Activated CD8-positive, alpha-beta T cell treated with anti-CD3 and anti-CD28 coated beads for 36 hours (primary cell): ENCODE measurements around the gene TCF12. TPM values are rescaled to one million over a fixed set of nuclear protein-coding genes. Genes with fewer than 3 reads are reported as not detected.

Experiments
- ATAC-seq: fragments of 200-7000 bp; cut with Tn5 transposase; one replicate; pipeline ENCODE4 v1.10.0; 2021; ENCODE audit warnings: mild to moderate bottlenecking, moderate library complexity
- CTCF ChIA-PET: fragments of 350-600 bp; sonication (Branson Sonifier 250); formaldehyde crosslinking; loops from one replicate; lab custom pipeline; 2021; ENCODE audit warnings: antibody characterized with exemption; lab: Charles Lee
- POLR2A ChIA-PET: fragments of 350-600 bp; sonication (Branson Sonifier 250); formaldehyde crosslinking; loops from one replicate; lab custom pipeline; 2021; ENCODE audit warnings: antibody characterized with exemption; lab: Charles Lee
- DNase-seq: peaks from one replicate; pipeline ENCODE4 v3.0.0-alpha.2; 2020
- H3K27ac Mint-ChIP-seq: one replicate; pipeline ENCODE4 v1.8.0; 2021; ENCODE audit warnings: mild to moderate bottlenecking, mixed read lengths
- H3K27me3 Mint-ChIP-seq: one replicate; pipeline ENCODE4 v1.8.0; 2021; ENCODE audit warnings: mixed read lengths
- H3K36me3 Mint-ChIP-seq: one replicate; pipeline ENCODE4 v1.8.0; 2021; ENCODE audit warnings: low read depth, mixed read lengths
- H3K4me1 Mint-ChIP-seq: one replicate; pipeline ENCODE4 v1.8.0; 2021; ENCODE audit warnings: low read depth, mixed read lengths
- H3K4me3 Mint-ChIP-seq: one replicate; pipeline ENCODE4 v1.8.0; 2021; ENCODE audit warnings: mild to moderate bottlenecking, moderate library complexity, mixed read lengths
- H3K9me3 Mint-ChIP-seq: one replicate; pipeline ENCODE4 v1.8.0; 2021; ENCODE audit warnings: mixed read lengths
- intact Hi-C: fragments of 100-400 bp; cut with micrococcal nuclease; formaldehyde crosslinking; loops from one replicate; pipeline ENCODE4 v1.10.0; 2022
- total RNA-seq, 2 experiments: library from RNA; stranded (reverse); gene quantifications; one replicate each; pipeline ENCODE4 v1.2.3, GENCODE V29; 2021
- TF ChIP-seq, protein P1 (sequence below): fragments of 200-600 bp; IDR thresholded peaks from one replicate; pipeline ENCODE4 v1.8.0; 2022; ENCODE audit warnings: antibody characterized with exemption, mild to moderate bottlenecking

TCF12 gene
- total RNA-seq, 2 experiments from 2014 or later = 60.5 to 67.4 TPM

DNA sequence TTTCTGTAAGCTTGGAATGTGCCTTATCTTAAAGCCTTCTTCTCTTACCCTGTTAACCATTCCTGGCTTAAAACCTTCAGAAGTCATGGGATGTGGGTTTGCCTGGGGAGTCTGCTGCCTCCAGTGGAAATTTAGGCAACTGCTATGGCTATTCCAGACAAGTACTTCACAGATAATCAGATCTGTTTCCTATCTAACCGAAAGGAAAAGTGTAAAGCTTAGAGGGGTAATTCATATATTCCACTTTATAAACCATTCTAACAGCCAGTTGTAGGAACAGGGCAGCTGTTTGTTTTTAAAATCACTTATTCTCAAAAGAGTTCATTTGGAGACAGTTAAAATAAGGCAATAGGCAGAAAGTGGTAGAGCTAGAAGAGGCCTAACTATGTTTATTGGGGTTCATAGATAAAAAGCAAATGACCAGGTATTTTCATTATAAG is 219.9 kb downstream of the TCF12 start:
- intact Hi-C loops = no loop called here
- TF ChIP-seq, protein P1, sequence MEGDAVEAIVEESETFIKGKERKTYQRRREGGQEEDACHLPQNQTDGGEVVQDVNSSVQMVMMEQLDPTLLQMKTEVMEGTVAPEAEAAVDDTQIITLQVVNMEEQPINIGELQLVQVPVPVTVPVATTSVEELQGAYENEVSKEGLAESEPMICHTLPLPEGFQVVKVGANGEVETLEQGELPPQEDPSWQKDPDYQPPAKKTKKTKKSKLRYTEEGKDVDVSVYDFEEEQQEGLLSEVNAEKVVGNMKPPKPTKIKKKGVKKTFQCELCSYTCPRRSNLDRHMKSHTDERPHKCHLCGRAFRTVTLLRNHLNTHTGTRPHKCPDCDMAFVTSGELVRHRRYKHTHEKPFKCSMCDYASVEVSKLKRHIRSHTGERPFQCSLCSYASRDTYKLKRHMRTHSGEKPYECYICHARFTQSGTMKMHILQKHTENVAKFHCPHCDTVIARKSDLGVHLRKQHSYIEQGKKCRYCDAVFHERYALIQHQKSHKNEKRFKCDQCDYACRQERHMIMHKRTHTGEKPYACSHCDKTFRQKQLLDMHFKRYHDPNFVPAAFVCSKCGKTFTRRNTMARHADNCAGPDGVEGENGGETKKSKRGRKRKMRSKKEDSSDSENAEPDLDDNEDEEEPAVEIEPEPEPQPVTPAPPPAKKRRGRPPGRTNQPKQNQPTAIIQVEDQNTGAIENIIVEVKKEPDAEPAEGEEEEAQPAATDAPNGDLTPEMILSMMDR = peak; percentile 46
- no peak for ATAC-seq

DNA sequence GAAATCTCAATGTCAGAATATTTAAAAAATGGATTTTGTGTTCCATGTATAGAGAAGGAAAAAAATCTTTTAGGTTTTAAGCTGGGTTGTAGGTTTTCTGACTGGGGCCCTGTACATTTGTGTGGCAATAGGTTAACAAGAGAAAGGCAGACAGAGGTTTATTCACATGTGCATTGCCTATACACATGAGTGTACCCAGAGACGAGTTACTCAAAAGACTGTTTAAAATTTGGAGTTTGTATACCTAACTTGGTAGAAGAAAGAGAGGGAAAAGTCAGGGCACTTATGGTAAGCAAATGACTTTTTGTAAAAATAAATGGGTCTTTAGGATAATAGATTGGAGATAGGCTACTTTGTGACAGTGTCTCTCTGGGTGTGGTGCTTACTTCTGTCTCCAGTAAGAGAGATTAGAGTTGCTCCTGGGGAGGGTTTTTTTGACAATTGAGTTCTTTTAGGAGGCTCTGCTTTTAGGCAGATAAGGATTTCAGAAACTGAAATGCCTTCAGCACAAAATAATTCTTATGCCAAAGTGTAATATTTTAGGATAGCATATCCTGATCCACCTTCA is 225.2 kb downstream of the TCF12 start:
- no peak for DNase-seq
- Mint-ChIP-seq H3K36me3 (no peaks in the 10 kb centered on the region), H3K27me3 (no peaks in the 10 kb centered on the region), H3K4me3 (no peak overlapping the region), H3K4me1 (peaks cover 4% of the 10 kb centered on the region), H3K9me3 (no peaks in the 10 kb centered on the region), H3K27ac (no peak overlapping the region)
- POLR2A ChIA-PET = no interaction called here
- CTCF ChIA-PET = interaction anchor here (0.6 kb wide), 1 partner anchor 163 kb away, joined by 3 read pairs; no protein-coding TSS in a partner anchor
- intact Hi-C loops = loop anchor here (10.0 kb wide), 1 partner anchor 61 kb away; no protein-coding TSS in a partner anchor
- TF ChIP-seq, protein P1 = no peak
- no peak for ATAC-seq

More for the DNA sequence above, 219.9 kb downstream of the TCF12 start:
- Mint-ChIP-seq H3K4me1 (peaks cover 25% of the 10 kb centered on the region), H3K27ac (no peak overlapping the region), H3K27me3 (no peaks in the 10 kb centered on the region), H3K9me3 (no peaks in the 10 kb centered on the region), H3K36me3 (peaks cover 3% of the 10 kb centered on the region), H3K4me3 (no peak overlapping the region)
- POLR2A ChIA-PET = interaction anchor here (1.1 kb wide), 1 partner anchor 8 kb away, joined by 3 read pairs; no protein-coding TSS in a partner anchor
- CTCF ChIA-PET = interaction anchor here (0.6 to 1.5 kb wide), 10 partner anchors 11 to 685 kb away, joined by 3 to 8 read pairs (median 4); no protein-coding TSS in a partner anchor
- no peak for DNase-seq

DNA sequence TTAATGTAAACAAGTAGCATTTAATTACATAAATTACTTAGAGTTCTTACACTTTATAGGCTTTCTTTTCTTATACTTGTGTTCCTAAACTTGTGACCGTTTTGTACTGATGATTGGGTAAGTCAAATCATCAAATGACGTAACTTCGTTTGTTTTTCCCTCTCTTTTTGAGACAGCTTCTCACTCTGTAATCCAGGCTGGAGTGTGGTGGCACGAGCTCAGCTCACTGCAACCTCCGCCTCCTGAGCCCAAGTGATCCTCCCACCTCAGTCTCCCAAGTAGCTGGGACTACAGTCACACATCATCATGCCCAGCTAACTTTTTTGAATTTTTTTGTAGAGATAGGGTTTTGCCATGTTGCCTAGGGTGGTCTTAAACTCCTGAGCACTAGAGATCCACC is 226.0 kb downstream of the TCF12 start:
- ATAC-seq = no peak
- POLR2A ChIA-PET = no interaction called here
- peaks cover 4% of the 10 kb centered on the region for H3K4me1 Mint-ChIP-seq

DNA sequence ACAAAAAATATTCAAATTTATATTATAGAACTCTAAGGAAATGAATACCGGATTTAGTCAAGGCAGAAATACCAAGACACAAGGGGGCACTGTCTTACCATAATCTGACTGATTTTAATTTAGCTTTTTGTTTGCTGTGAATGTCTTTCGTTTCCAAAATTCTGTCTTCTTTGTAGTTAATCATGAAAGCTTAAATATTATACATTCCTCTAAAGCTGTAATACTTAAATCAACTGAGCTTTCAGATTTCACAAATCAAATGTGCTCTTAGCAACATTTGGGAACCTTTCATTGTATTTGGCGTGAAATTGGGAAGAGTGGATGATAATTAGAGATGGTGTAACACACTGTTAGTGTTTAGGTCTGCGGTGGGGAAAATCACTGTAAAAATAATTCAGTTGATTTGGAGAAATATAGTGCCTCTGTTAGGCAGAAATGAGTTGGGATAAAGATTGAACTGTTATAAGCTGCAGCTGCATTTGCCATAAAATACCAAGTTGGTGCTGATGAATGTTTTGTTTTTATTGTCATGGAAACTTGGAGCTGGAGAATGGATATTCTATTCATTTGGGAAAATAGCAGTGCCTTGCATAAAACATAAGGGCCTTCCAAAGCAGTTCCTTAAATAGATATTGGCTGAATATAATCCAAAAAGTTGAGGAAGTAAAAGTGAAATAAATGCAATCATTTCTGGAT is 228.2 kb downstream of the TCF12 start:
- Mint-ChIP-seq H3K27ac (no peak overlapping the region), H3K4me3 (no peak overlapping the region), H3K27me3 (no peaks in the 10 kb centered on the region), H3K4me1 (peaks cover 4% of the 10 kb centered on the region), H3K9me3 (peaks cover 3% of the 10 kb centered on the region), H3K36me3 (peaks cover 18% of the 10 kb centered on the region)
- CTCF ChIA-PET = interaction anchor here (0.8 to 5.0 kb wide), 25 partner anchors 10 to 656 kb away, joined by 3 to 82 read pairs (median 4); partner anchors contain the start of gene TCF12
- ATAC-seq = no peak
- peak; percentile 16 for DNase-seq
- POLR2A ChIA-PET = interaction anchor here (1.2 kb wide), 1 partner anchor 9 kb away, joined by 3 read pairs; no protein-coding TSS in a partner anchor
- TF ChIP-seq, protein P1 = peak; percentile 75
- intact Hi-C loops = loop anchor here (5.0 to 10.0 kb wide), 2 partner anchors 58 to 161 kb away; no protein-coding TSS in a partner anchor

More for the DNA sequence above, 226.0 kb downstream of the TCF12 start:
- H3K36me3 Mint-ChIP-seq = no peaks in the 10 kb centered on the region
- intact Hi-C loops = loop anchor here (10.0 kb wide), 1 partner anchor 60 kb away; no protein-coding TSS in a partner anchor
- no peaks in the 10 kb centered on the region for H3K27me3 Mint-ChIP-seq
- TF ChIP-seq, protein P1 = no peak
- no peak overlapping the region for H3K27ac Mint-ChIP-seq
- CTCF ChIA-PET = interaction anchor here (1.0 to 5.0 kb wide), 4 partner anchors 8 to 322 kb away, joined by 4 to 82 read pairs (median 8); no protein-coding TSS in a partner anchor
- no peaks in the 10 kb centered on the region for H3K9me3 Mint-ChIP-seq
- no peak for DNase-seq
- no peak overlapping the region for H3K4me3 Mint-ChIP-seq
